Measurements from ENCODE around the gene TBK1.

TBK1 gene

GRCh38 chr12:64525461-64526160, 73.7 kb downstream of the TBK1 start:
- no peak overlapping the region for H3K27ac ChIP-seq (ENCODE audit: low read depth, low read length, poor library complexity, severe bottlenecking)
- H3K4me3 ChIP-seq (ENCODE audit: low read depth, low read length, poor library complexity, severe bottlenecking) = no peak overlapping the region
- no peak overlapping the region for H3K4me2 ChIP-seq (ENCODE audit: low read length)
- H3F3A ChIP-seq (ENCODE audit: insufficient read depth, low read length) = no peaks in the 10 kb centered on the region
- no peaks in the 10 kb centered on the region for H3K36me3 ChIP-seq (ENCODE audit: insufficient read depth, low read length)
- H3K27me3 ChIP-seq (ENCODE audit: insufficient read depth, low read length) = no peaks in the 10 kb centered on the region
- H3K9me3 ChIP-seq (ENCODE audit: low read length) = no peaks in the 10 kb centered on the region
- no peaks in the 10 kb centered on the region for H3K79me2 ChIP-seq (ENCODE audit: insufficient read depth, low read length)
- no peak overlapping the region for H2AFZ ChIP-seq (ENCODE audit: low read length)
- no peak overlapping the region for H3K9ac ChIP-seq (ENCODE audit: low read length)
- no peaks in the 10 kb centered on the region for H4K20me1 ChIP-seq (ENCODE audit: insufficient read depth, low read length)
- no peaks in the 10 kb centered on the region for H3K4me1 ChIP-seq (ENCODE audit: insufficient read depth, low read length, severe bottlenecking)
- no peak for TF ChIP-seq EZH2 (IDR thresholded peaks at IDR 0.05; ENCODE audit: borderline replicate concordance, low read length)
- TF ChIP-seq CTCF (IDR thresholded peaks at IDR 0.05; ENCODE audit: low read length) = no peak
- H3K9me2 ChIP-seq (ENCODE audit: low read depth, low read length) = no peaks in the 10 kb centered on the region

GRCh38 chr12:64526859-64527258, 74.9 kb downstream of the TBK1 start:
- no peaks in the 10 kb centered on the region for H3K4me1 ChIP-seq (ENCODE audit: insufficient read depth, low read length, severe bottlenecking)
- H3K9ac ChIP-seq (ENCODE audit: low read length) = no peak overlapping the region
- no peaks in the 10 kb centered on the region for H3K9me3 ChIP-seq (ENCODE audit: low read length)
- no peaks in the 10 kb centered on the region for H3K36me3 ChIP-seq (ENCODE audit: insufficient read depth, low read length)
- no peaks in the 10 kb centered on the region for H3F3A ChIP-seq (ENCODE audit: insufficient read depth, low read length)
- H3K4me2 ChIP-seq (ENCODE audit: low read length) = no peak overlapping the region
- no peak overlapping the region for H3K27ac ChIP-seq (ENCODE audit: low read depth, low read length, poor library complexity, severe bottlenecking)
- H3K27me3 ChIP-seq (ENCODE audit: insufficient read depth, low read length) = no peaks in the 10 kb centered on the region; the same call in 1 of the 2 replicates
- TF ChIP-seq CTCF (IDR thresholded peaks at IDR 0.05; ENCODE audit: low read length) = no peak
- TF ChIP-seq EZH2 (IDR thresholded peaks at IDR 0.05; ENCODE audit: borderline replicate concordance, low read length) = no peak
- no peak overlapping the region for H2AFZ ChIP-seq (ENCODE audit: low read length)
- H3K9me2 ChIP-seq (ENCODE audit: low read depth, low read length) = no peaks in the 10 kb centered on the region
- no peaks in the 10 kb centered on the region for H3K79me2 ChIP-seq (ENCODE audit: insufficient read depth, low read length)
- H3K4me3 ChIP-seq (ENCODE audit: low read depth, low read length, poor library complexity, severe bottlenecking) = no peak overlapping the region
- no peaks in the 10 kb centered on the region for H4K20me1 ChIP-seq (ENCODE audit: insufficient read depth, low read length)

- no peak overlapping the region for H3K4me3 ChIP-seq (ENCODE audit: low read depth, low read length, poor library complexity, severe bottlenecking)
- H3K4me2 ChIP-seq (ENCODE audit: low read length) = no peak overlapping the region
- no peaks in the 10 kb centered on the region for H3F3A ChIP-seq (ENCODE audit: insufficient read depth, low read length)
- no peak overlapping the region for H3K27ac ChIP-seq (ENCODE audit: low read depth, low read length, poor library complexity, severe bottlenecking)
- no peaks in the 10 kb centered on the region; the same call in 1 of the 2 replicates for H3K27me3 ChIP-seq (ENCODE audit: insufficient read depth, low read length)
- H4K20me1 ChIP-seq (ENCODE audit: insufficient read depth, low read length) = no peaks in the 10 kb centered on the region
- H3K79me2 ChIP-seq (ENCODE audit: insufficient read depth, low read length) = no peaks in the 10 kb centered on the region
- no peaks in the 10 kb centered on the region for H3K9me2 ChIP-seq (ENCODE audit: low read depth, low read length)
- no peaks in the 10 kb centered on the region for H3K4me1 ChIP-seq (ENCODE audit: insufficient read depth, low read length, severe bottlenecking)
- H3K36me3 ChIP-seq (ENCODE audit: insufficient read depth, low read length) = no peaks in the 10 kb centered on the region
- no peak overlapping the region for H2AFZ ChIP-seq (ENCODE audit: low read length)
- H3K9ac ChIP-seq (ENCODE audit: low read length) = no peak overlapping the region
- no peak for TF ChIP-seq EZH2 (IDR thresholded peaks at IDR 0.05; ENCODE audit: borderline replicate concordance, low read length)
- TF ChIP-seq CTCF (IDR thresholded peaks at IDR 0.05; ENCODE audit: low read length) = no peak
- no peaks in the 10 kb centered on the region for H3K9me3 ChIP-seq (ENCODE audit: low read length)
Observed at GRCh38 chr12:64528616-64529015, 76.7 kb downstream of the TBK1 start.
